Measurements from ENCODE around the gene PVALB. TPM values are rescaled to one million over a fixed set of nuclear protein-coding genes. Genes with fewer than 3 reads are reported as not detected.

Gene PVALB
- total and polyA plus RNA-seq, 2 of the 4 experiments (the other 2 are of a cell fraction): not detected

DNA sequence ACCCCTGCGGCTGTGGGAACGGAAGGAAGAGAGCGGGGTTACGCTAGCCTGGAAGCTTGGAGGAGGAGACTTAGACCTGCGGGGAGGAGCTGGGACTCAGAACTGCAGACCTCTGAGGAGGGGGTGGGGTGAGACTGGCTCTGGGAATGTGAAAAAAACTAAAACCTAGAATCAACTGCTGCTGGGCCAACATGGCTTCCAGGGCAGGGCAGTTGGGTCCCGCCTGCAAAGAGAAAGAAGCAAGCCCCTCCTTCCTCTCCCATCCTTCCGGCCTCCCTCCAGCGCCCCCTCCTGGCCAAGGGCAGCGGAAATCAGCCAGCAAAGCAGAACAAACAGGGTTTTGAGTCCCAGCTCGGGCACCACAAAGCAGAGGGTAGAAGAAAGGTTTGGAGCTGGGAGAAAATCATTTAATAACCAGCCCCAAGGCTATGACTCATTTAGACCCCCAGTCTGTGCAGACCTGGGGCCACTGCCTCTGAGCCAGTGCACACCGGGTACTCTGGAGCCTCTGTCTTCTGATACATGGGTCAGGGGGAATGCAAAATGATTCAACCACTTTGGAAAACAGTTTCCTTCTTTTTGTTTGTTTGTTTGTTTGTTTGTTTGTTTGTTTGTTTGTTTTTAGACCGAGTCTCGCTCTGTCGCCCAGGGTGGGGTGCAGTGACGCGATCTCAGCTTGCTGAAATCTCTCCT is 36.7 kb upstream of the PVALB start:
- H2BK5ac ChIP-seq (ENCODE audit: low read depth, low read length, poor library complexity, severe bottlenecking): no peak overlapping the region
- no peaks in the 10 kb centered on the region for H3K36me3 ChIP-seq (ENCODE audit: control insufficient read depth, insufficient read depth, low read length)
- no peak overlapping the region for H3K23ac ChIP-seq (ENCODE audit: low read depth, low read length)
- H3K4me3 ChIP-seq (ENCODE audit: insufficient read depth, low read depth, low read length): no peak overlapping the region
- no peak overlapping the region for H2AK9ac ChIP-seq (replicated peaks; ENCODE audit: low read depth, low read length, poor library complexity)
- in situ Hi-C loops (cut with MboI; ENCODE audit: low sequenced_read_pairs) (no loop called here), intact Hi-C loops (cut with micrococcal nuclease) (no loop called here), dilution Hi-C loops (cut with HindIII; ENCODE audit: low sequenced_read_pairs, unreplicated experiment) (no loop called here)
- H2AFZ ChIP-seq (replicated peaks; ENCODE audit: low read length, poor library complexity): peak overlapping the region; percentile 77
- BruUV-seq (replicated peaks): no TSS peak
- 0 out of 2 replicates have a peak overlapping the region, but pooled peaks have one; percentile 67 for H4K5ac ChIP-seq (ENCODE audit: low read depth, low read length)
- DNase-seq: peak; percentile 25
- H3K18ac ChIP-seq (ENCODE audit: low read depth, low read length): no peak overlapping the region
- POLR2A ChIA-PET (ENCODE audit: unreplicated experiment): no interaction called here
- ATAC-seq (ENCODE audit: low read depth): peak; percentile 27; the same call in 1 of the 2 replicates
- H3K9me3 ChIP-seq (ENCODE audit: control insufficient read depth, insufficient read depth, low read length): peaks cover 2% of the 10 kb centered on the region
- no peak overlapping the region for H2BK20ac ChIP-seq (ENCODE audit: low read depth, low read length)
- TF ChIP-seq RFX5 (IDR thresholded peaks at IDR 0.05; ENCODE audit: low read depth, low read length) (no peak), MAFK (IDR thresholded peaks at IDR 0.05; ENCODE audit: low read depth, low read length) (no peak), NFE2L2 (IDR thresholded peaks at IDR 0.05; ENCODE audit: low read depth, low read length) (no peak), POLR2A (IDR thresholded peaks at IDR 0.05; ENCODE audit: low read depth, low read length) (no peak), MXI1 (IDR thresholded peaks at IDR 0.05; ENCODE audit: borderline replicate concordance, low read depth, low read length) (no peak), SMC3 (IDR thresholded peaks at IDR 0.05; ENCODE audit: low read depth, low read length) (peak; percentile 44), RAD21 (IDR thresholded peaks at IDR 0.05; ENCODE audit: low read length) (peak; percentile 35), MAZ (IDR thresholded peaks at IDR 0.05; ENCODE audit: borderline replicate concordance, low read depth, low read length) (no peak)
- TF ChIP-seq, protein P1, sequence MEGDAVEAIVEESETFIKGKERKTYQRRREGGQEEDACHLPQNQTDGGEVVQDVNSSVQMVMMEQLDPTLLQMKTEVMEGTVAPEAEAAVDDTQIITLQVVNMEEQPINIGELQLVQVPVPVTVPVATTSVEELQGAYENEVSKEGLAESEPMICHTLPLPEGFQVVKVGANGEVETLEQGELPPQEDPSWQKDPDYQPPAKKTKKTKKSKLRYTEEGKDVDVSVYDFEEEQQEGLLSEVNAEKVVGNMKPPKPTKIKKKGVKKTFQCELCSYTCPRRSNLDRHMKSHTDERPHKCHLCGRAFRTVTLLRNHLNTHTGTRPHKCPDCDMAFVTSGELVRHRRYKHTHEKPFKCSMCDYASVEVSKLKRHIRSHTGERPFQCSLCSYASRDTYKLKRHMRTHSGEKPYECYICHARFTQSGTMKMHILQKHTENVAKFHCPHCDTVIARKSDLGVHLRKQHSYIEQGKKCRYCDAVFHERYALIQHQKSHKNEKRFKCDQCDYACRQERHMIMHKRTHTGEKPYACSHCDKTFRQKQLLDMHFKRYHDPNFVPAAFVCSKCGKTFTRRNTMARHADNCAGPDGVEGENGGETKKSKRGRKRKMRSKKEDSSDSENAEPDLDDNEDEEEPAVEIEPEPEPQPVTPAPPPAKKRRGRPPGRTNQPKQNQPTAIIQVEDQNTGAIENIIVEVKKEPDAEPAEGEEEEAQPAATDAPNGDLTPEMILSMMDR (conservative IDR thresholded peaks at IDR 0.05; ENCODE audit: low read depth, low read length): peak; percentile 56
- no peaks in the 10 kb centered on the region for H3K79me1 ChIP-seq (ENCODE audit: low read depth in 1 of 2, low read length in 2 of 2)
- no peak overlapping the region for H2AK5ac ChIP-seq (ENCODE audit: low read depth, low read length)
- H4K8ac ChIP-seq (ENCODE audit: low read depth in 2 of 2, low read length in 2 of 2): no peak overlapping the region
- 0 out of 2 replicates have a peak overlapping the region, but pooled peaks have one; percentile 1 for H3K56ac ChIP-seq (ENCODE audit: extremely low read depth, insufficient read depth, low read length)
- H4K91ac ChIP-seq (ENCODE audit: insufficient read depth, low read depth, low read length): no peak overlapping the region; the same call in 1 of the 2 replicates
- no peaks in the 10 kb centered on the region for H3K4me1 ChIP-seq (ENCODE audit: control insufficient read depth, insufficient read depth, low read length)
- no peak overlapping the region for H2BK120ac ChIP-seq (ENCODE audit: low read depth, low read length)
- no peak overlapping the region for H3K14ac ChIP-seq (replicated peaks; ENCODE audit: low read depth, low read length)
- 72% methylated on average over 2 of the region's 16 CpGs; no CpG with 5 or more reads in 1 of the 2 experiments for WGBS, 2 experiments (ENCODE audit: extremely low coverage in 2 of 2, insufficient read length in 1 of 2)
- CTCF ChIA-PET: interaction anchor here (1.2 kb wide), 1 partner anchor 107 kb away, joined by 4 read pairs; no protein-coding TSS in a partner anchor
- no peaks in the 10 kb centered on the region for H4K20me1 ChIP-seq (ENCODE audit: insufficient read depth, low read length)
- H3K4ac ChIP-seq (ENCODE audit: low read depth, low read length): no peak overlapping the region
- H3K27ac ChIP-seq (ENCODE audit: insufficient read depth, low read length): no peak overlapping the region
- H3K9ac ChIP-seq (ENCODE audit: low read depth, low read length): no peak overlapping the region
- H3K27me3 ChIP-seq (ENCODE audit: control insufficient read depth, insufficient read depth, low read length): peaks cover 43% of the 10 kb centered on the region
- no peak overlapping the region for H2BK15ac ChIP-seq (ENCODE audit: low read depth, low read length)
- H3K9me1 ChIP-seq (ENCODE audit: insufficient read depth, low read length): no peaks in the 10 kb centered on the region
- H3K4me2 ChIP-seq (ENCODE audit: low read depth, low read length): no peak overlapping the region
